Lower lobe of right lung (tissue), 2 donors: ENCODE data around the gene GTF2H2. TPM values are rescaled to one million over a fixed set of nuclear protein-coding genes. Genes with fewer than 3 reads are reported as not detected.
"Not testable (repeated sequence)": the region's sequence is repeated elsewhere in the genome, so short reads cannot be mapped to it uniquely, and the experiment has no call there.

Source experiments
- ATAC-seq, 2 donors: fragments of 200-7000 bp; cut with Tn5 transposase; one replicate each; pipeline ENCODE4 v1.9.1; 2020 to 2022; ENCODE audit warnings: mild to moderate bottlenecking in 2 of 2, moderate library complexity in 2 of 2
- DNase-seq: peaks from one replicate; pipeline ENCODE4 v3.0.0-alpha.2; 2020
- H3K27ac ChIP-seq: fragments of 200-600 bp; one replicate; pipeline ENCODE4 v1.8.0; 2022
- H3K27me3 ChIP-seq: fragments of 200-600 bp; one replicate; pipeline ENCODE4 v1.8.0; 2022; ENCODE audit warnings: low read depth
- H3K36me3 ChIP-seq: fragments of 200-600 bp; one replicate; pipeline ENCODE4 v1.8.0; 2022; ENCODE audit warnings: mild to moderate bottlenecking
- H3K4me1 ChIP-seq: fragments of 200-600 bp; one replicate; pipeline ENCODE4 v1.8.0; 2022
- H3K4me3 ChIP-seq: fragments of 200-600 bp; one replicate; pipeline ENCODE4 v1.8.0; 2022; ENCODE audit warnings: mild to moderate bottlenecking
- H3K9me3 ChIP-seq: fragments of 200-600 bp; one replicate; pipeline ENCODE4 v1.8.0; 2022
- CTCF ChIP-seq: fragments of 200-600 bp; IDR thresholded peaks from one replicate; pipeline ENCODE4 v1.8.0; 2022; ENCODE audit warnings: antibody characterized with exemption, mild to moderate bottlenecking
- intact Hi-C: fragments of 100-400 bp; cut with DNase I; formaldehyde crosslinking; loops from one replicate; pipeline ENCODE4 v1.11.0; 2022
- total RNA-seq: library from RNA; stranded (reverse); fragmentation: NEBNext Ultra II Directional; extraction: Animal tissue kit (Norgen Biotek cat#: 25700); gene quantifications from one replicate; pipeline ENCODE4 v1.2.1, GENCODE V29; 2021
- donor health status: DM: no; HTN: yes; CAD: no; lungs with severe emphysema.

Gene GTF2H2
- total RNA-seq, 1 donor from 2014 or later: 28.7 TPM

DNA sequence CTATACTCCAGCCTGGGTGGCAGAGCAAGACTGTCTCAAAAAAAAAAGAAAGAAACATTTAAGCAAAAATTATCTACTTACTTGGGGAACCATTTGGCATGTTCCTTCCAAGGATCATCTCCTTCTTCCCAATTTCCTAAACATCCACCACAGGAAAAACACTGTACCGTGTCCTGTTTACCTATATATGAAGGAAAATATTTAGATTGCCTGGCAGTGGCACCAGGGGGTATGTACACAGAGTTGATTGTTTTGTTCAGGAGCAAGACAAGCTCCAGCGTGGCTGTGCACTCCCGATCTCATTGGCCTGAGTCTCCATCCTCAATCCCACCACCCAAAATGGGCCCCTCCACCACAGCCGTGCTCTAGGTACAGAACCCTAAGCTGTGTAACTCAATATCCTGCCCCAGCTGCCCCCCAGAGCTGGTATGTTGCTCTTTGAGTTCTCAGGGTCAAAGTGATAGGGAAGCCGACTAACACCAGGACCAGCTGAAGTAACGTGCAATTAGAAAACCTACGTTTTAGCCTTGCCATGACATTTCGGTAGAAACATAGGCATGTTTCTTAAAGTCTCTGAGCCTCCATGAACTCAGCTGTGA lies 56.2 kb downstream of the GTF2H2 start:
- intact Hi-C loops: no loop called here
- TF ChIP-seq CTCF: no peak
- Histone ChIP-seq H3K4me3 (no peak overlapping the region), H3K4me1 (no peaks in the 10 kb centered on the region), H3K9me3 (no peaks in the 10 kb centered on the region), H3K27me3 (no peaks in the 10 kb centered on the region), H3K36me3 (no peaks in the 10 kb centered on the region), H3K27ac (no peak overlapping the region)
- DNase-seq (no peak), ATAC-seq (no peak)

GRCh38 chr5:71006983-71007382 lies 60.5 kb downstream of the GTF2H2 start:
- H3K9me3 ChIP-seq, H3K27ac ChIP-seq, ATAC-seq, DNase-seq, intact Hi-C loops, H3K4me3 ChIP-seq, H3K4me1 ChIP-seq, H3K27me3 ChIP-seq, H3K36me3 ChIP-seq: not testable (repeated sequence)

Other genes starting within 250 kb of the GTF2H2 start
- 7.5 TPM for gene SERF1A, start 167.0 kb downstream of the GTF2H2 start, total RNA-seq
- 34.8 TPM for gene SMN1, start 142.6 kb downstream of the GTF2H2 start, total RNA-seq
- 43.9 TPM for gene NAIP, start 42.3 kb downstream of the GTF2H2 start, total RNA-seq